Choroid plexus epithelial cell (primary cell): ENCODE measurements around the gene CHAC2.

Experiments used
- DNase-seq: peaks from one replicate; pipeline ENCODE4 v3.0.0-alpha.2; 2010; ENCODE audit warnings: low read depth
- H3K4me3 ChIP-seq: 2 replicates; pipeline ENCODE4 v1.5.1; 2011; ENCODE audit warnings: low read depth, mild to moderate bottlenecking, control low read depth, low read length, moderate library complexity
- TF ChIP-seq, protein P1 (sequence below): conservative IDR thresholded peaks from 2 replicates; pipeline ENCODE4 v1.5.1; 2011; ENCODE audit warnings: low read depth, mild to moderate bottlenecking, control low read depth, inconsistent platforms, low read length, moderate library complexity

CHAC2 gene

DNA sequence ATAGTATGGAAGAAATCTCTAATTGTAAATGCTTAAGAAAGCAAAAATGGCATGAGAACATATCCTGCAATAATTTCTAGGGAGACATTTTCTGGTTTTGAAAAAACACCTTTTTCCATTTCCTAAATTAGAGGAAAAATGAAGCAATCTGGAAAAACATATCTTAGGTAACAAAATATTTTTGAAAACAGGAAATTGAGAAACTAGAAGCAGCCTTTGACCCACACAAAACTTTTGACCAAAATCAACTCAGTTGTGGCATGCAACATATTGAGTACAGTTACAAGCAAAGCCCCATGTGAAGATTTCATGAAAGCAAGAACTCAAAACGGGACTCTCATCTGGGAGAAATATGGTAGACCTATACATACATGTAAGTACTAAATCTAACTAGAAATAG lies 28.6 kb upstream of the CHAC2 start:
- TF ChIP-seq, protein P1, sequence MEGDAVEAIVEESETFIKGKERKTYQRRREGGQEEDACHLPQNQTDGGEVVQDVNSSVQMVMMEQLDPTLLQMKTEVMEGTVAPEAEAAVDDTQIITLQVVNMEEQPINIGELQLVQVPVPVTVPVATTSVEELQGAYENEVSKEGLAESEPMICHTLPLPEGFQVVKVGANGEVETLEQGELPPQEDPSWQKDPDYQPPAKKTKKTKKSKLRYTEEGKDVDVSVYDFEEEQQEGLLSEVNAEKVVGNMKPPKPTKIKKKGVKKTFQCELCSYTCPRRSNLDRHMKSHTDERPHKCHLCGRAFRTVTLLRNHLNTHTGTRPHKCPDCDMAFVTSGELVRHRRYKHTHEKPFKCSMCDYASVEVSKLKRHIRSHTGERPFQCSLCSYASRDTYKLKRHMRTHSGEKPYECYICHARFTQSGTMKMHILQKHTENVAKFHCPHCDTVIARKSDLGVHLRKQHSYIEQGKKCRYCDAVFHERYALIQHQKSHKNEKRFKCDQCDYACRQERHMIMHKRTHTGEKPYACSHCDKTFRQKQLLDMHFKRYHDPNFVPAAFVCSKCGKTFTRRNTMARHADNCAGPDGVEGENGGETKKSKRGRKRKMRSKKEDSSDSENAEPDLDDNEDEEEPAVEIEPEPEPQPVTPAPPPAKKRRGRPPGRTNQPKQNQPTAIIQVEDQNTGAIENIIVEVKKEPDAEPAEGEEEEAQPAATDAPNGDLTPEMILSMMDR, result no peak
- no peak overlapping the region for H3K4me3 ChIP-seq
- DNase-seq, result peak; percentile 51

DNA sequence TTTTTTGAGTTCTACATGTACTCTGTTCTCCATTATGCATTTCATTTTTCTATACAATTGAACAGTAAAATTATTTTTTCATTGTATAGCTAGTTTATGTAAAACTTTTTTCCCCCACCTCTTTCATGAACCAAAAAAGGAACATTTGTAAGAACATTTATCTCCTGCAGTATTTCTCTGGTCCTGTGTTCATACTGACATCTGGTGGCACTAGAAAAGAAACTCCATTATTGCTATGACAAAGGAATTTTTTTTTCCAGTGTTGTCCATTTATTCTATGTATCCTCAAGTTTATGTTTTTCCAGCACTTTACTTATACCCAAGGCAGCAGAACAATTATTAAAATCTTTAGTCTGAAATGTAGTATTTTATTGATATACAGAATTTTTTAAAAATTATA lies 27.4 kb upstream of the CHAC2 start:
- H3K4me3 ChIP-seq, result no peak overlapping the region
- TF ChIP-seq, protein P1, result peak; percentile 54
- peak; percentile 73 for DNase-seq

DNA sequence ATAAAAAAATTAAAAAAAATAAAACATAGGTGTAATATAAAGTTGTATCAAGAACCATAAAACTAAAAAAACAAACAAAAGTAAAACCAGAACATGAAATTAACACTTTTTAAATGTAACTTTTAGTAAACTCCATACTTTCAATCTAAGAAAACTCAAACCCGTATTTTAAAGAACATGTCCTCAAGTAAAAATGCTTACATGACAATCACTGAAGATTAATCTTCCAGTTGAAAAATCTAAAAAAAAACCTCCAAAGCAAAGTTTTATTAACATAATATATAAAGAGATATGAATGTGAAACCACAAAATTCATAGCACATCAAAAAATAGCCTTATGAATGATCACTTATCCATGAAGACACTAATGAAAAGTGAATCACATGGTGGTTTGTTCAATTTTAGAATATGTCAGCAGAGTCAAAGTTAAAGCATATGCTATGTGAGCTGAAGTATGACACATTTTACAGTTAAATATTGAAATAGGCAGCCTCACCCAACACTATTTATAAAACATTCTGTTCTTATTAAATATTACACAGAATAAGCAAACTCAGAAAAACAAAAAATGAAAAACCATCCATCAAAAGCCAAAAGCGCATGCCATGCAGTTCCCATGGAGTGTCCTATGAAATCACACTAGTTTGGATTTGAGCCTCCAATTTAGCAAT lies 23.1 kb upstream of the CHAC2 start:
- TF ChIP-seq, protein P1, result no peak
- DNase-seq, result no peak
- H3K4me3 ChIP-seq, result no peak overlapping the region

DNA sequence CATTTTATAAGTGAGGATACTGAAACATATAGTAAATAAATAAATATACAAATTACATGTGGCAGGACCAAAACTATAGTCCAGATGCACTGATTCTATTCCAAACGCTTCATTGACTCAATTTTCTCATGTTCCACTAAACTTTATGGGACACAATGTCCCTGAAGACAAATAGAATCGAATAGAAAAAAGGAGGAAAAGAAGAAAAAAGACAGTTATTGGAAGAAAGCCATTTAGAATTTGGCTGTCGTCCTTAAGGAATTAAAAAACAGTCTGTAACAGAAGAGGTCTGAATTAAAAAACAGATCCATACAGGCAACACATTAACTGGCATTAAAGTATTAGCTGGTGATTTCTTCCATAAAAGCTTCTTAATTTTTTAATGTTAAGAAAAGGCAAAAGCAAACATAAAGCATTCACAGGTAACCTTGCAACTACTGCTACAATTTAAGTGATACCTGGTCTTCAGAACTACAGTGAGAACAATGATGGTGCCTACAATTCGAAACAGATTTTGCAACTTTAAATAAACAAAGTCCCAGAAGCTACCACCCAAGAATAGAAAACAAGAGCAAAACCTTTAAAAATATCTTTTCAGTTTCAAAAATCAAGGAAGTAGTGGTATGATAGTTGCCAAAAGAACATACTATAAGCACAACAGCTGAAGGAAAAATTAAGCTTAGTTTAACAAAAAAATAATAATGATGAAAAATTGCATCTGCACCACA lies 17.4 kb upstream of the CHAC2 start:
- no peak for DNase-seq
- no peak overlapping the region for H3K4me3 ChIP-seq
- TF ChIP-seq, protein P1, result no peak

DNA sequence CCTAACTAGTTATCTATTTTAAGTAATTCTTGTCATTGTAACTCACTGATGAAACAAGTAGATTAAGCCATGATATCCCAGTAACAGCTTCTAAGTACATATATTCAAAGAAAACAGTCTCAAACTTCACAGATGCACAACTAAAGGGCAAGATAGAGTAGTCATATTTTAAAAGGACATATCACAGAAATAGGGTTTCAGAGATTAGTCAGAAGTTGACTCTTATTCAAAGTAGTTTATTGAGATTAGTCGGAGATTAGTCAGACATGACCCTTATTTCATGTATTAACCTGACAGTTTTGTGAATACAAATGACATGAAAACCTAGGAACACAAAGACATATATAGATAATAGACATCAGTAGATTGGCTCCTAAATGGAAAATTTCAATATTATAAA lies 15.9 kb upstream of the CHAC2 start:
- peak; percentile 14 for DNase-seq
- TF ChIP-seq, protein P1, result no peak
- H3K4me3 ChIP-seq, result no peak overlapping the region

DNA sequence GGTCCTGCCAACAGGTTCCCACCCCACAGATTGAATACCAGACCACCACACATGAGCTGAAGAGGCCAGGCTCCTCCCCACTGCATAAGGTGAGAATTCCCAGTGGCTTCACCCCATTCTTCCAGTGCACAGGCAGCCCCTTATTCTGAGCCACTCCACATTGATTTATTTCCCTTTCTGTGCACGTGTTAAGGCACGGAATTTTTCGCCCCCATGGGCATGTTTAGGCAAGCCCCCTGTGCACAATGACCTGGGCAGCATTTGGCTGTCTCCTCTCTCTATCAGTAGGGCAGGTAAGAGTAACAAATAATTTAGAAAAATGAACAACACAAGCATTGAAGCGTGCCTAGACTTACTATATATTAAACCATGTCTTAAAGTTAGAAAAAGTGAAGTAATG lies 15.2 kb upstream of the CHAC2 start:
- no peak overlapping the region for H3K4me3 ChIP-seq
- no peak for DNase-seq
- TF ChIP-seq, protein P1, result no peak

DNA sequence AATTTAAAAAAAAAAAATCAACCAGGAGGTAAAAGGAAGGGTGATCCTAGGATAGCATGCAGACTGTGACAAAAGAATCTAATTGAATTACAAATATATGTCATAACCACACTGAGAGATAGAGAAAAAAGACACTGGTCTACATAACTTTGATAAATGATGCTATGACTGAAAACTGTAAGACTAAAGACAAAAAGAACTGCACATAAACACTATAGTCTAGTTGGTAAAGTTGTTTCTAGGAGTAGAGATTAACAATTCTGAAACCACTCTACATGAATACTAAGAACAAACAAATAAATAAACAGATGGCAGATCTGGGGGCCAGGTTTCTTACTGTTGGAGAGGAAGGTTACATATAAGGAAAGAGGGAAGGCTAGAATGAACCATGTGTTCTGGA lies 14.6 kb upstream of the CHAC2 start:
- TF ChIP-seq, protein P1, result no peak
- DNase-seq, result no peak
- no peak overlapping the region for H3K4me3 ChIP-seq
